Esophagus (tissue), 2 donors: ENCODE data around the gene OVOL2. TPM values are rescaled to one million over a fixed set of nuclear protein-coding genes. Genes with fewer than 3 reads are reported as not detected.

ENCODE experiments used
- H3K27ac ChIP-seq, 2 donors: one replicate each; pipeline ENCODE4 v1.5.1; 2013; ENCODE audit warnings: low read depth in 2 of 2, mild to moderate bottlenecking in 2 of 2, inconsistent platforms in 1 of 2, low read length in 1 of 2, moderate library complexity in 1 of 2
- H3K27me3 ChIP-seq, 2 donors: one replicate each; pipeline ENCODE4 v1.6.1; 2013; ENCODE audit warnings: low read length in 2 of 2, control low read depth in 1 of 2, mild to moderate bottlenecking in 1 of 2; ENCODE audit not compliant: insufficient read depth in 2 of 2, control insufficient read depth in 1 of 2
- H3K36me3 ChIP-seq, 2 donors: one replicate each; pipeline ENCODE4 v1.6.1; 2013; ENCODE audit warnings: low read length in 1 of 2; ENCODE audit not compliant: control insufficient read depth in 2 of 2, insufficient read depth in 2 of 2
- H3K4me1 ChIP-seq, 2 donors: one replicate each; pipeline ENCODE4 v1.6.1; 2013; ENCODE audit warnings: low read length in 1 of 2; ENCODE audit not compliant: control insufficient read depth in 2 of 2, insufficient read depth in 2 of 2
- H3K4me3 ChIP-seq, 2 donors: one replicate each; pipeline ENCODE4 v1.5.1; 2013; ENCODE audit warnings: low read length in 2 of 2, mild to moderate bottlenecking in 2 of 2, low read depth in 1 of 2, moderate library complexity in 1 of 2
- H3K9me3 ChIP-seq, 2 donors: one replicate each; pipeline ENCODE4 v1.6.1; 2013; ENCODE audit warnings: mild to moderate bottlenecking in 2 of 2, low read depth in 1 of 2, low read length in 1 of 2, moderate library complexity in 1 of 2; ENCODE audit not compliant: control insufficient read depth in 2 of 2, insufficient read depth in 1 of 2
- WGBS, 2 donors: extraction: QIAGEN DNeasy Blood & Tissue Kit; methylation state at CpG; one replicate each; pipeline ENCODE4 v1.1.7; 2013; 5-methylcytosine and 5-hydroxymethylcytosine counted together
- polyA plus RNA-seq, 2 donors: library from polyadenylated mRNA; stranded (reverse); fragments of 200-250 nt; gene quantifications; one replicate each; pipeline ENCODE4 v1.2.3, GENCODE V29; 2013
- donor health status: healthy with polysubstance abuse.
- donor health status: Bipolar disorder and iron deficiency.

OVOL2 gene
- polyA plus RNA-seq, 2 donors: 4.0 to 7.3 TPM

DNA sequence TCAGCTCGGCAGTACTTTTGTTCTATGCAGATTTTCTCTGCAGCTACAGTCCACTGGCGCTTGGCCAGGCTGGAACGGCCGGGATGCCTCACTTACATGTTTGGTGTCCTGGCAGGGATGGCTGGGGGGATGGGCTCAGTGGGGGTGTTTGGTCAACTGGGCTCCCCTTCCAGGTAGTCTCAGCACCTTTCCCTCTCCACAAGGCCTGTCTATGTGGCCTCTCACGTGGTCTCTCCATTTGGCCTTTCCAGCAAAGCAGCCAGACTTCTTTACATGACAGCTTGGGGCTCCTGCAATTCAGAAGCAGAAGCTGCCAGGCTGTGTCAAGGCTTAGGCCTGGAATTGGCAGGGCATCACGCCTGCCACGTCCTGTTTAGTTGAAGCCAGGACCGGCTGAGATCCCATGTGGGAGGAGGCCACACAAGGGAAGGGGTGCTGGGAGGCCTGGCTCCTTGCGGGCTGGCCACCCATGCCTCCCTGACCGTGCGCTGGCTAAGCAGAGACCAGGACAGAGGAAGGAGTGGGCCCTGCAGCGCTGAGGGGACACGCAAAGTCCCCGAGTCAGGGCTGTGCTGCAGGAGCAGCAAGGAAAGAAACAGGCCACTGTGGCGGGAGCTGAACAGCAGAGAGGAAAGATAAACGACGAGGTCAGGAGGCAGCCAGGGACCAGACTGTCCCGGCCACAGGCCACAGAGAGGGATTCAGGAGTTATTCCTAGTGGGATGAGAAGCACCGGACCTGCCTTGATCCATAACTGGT is 50.0 kb downstream of the OVOL2 start:
- WGBS, 2 donors: 51 to 62% methylated on average over 19 of the region's 19 CpGs
- Histone ChIP-seq H3K4me1 (peaks cover 0 to 5% of the 10 kb centered on the region in 2 donors), H3K36me3 (no peaks in the 10 kb centered on the region), H3K27ac (peak overlapping the region in 1 of 2 donors; percentile 57), H3K4me3 (no peak overlapping the region), H3K27me3 (no peaks in the 10 kb centered on the region), H3K9me3 (no peaks in the 10 kb centered on the region)

DNA sequence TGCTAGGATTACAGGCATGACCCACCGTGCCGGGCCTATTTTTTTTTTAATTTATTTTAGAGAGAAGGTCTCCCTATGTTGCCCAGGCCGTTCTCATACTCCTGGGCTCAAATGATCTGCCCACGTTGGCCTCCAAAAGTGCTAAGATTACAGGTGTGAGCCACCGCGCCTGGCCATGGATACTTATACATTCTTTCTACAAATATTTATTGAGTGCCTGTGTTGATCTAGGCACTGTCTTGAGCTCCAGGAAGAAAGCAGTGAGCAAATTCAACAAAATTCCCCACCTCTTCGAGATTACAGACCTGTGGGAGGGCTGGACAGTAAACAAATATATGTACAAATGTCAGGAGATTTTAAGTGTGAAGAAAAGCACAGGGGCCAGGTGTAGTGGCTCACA is 51.0 kb downstream of the OVOL2 start:
- H3K27me3 ChIP-seq: no peaks in the 10 kb centered on the region
- H3K27ac ChIP-seq: peak overlapping the region in 1 of 2 donors; percentile 30
- H3K36me3 ChIP-seq: no peaks in the 10 kb centered on the region
- H3K9me3 ChIP-seq: no peaks in the 10 kb centered on the region
- no peak overlapping the region for H3K4me3 ChIP-seq
- peaks cover 0 to 5% of the 10 kb centered on the region in 2 donors for H3K4me1 ChIP-seq
- 81 to 91% methylated on average over 7 of the region's 7 CpGs for WGBS, 2 donors

DNA sequence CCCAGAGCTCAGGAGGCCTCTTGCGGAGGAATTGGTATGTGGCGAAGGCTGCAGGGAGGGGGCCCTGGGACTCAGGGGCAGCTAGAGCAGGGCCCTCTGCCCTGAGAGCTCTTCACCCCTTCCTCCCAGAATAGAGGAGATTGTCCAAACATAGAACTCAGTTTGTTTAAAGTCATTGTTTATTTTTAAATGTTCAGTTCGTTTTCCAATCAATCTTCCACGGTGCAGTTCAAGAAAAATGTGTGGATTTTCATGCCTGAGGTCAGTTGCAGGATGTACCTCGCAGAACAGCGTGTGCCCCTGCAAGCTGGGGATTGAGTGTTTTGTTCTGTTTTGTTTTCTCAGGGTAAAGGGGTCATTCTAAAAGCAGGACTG is 51.7 kb downstream of the OVOL2 start:
- H3K4me3 ChIP-seq: no peak overlapping the region
- H3K36me3 ChIP-seq: no peaks in the 10 kb centered on the region
- WGBS, 2 donors: 65 to 68% methylated on average over 6 of the region's 6 CpGs
- peaks cover 0 to 9% of the 10 kb centered on the region in 2 donors for H3K4me1 ChIP-seq
- H3K27me3 ChIP-seq: no peaks in the 10 kb centered on the region
- H3K27ac ChIP-seq: peak overlapping the region in 1 of 2 donors; percentile 15
- H3K9me3 ChIP-seq: no peaks in the 10 kb centered on the region

DNA sequence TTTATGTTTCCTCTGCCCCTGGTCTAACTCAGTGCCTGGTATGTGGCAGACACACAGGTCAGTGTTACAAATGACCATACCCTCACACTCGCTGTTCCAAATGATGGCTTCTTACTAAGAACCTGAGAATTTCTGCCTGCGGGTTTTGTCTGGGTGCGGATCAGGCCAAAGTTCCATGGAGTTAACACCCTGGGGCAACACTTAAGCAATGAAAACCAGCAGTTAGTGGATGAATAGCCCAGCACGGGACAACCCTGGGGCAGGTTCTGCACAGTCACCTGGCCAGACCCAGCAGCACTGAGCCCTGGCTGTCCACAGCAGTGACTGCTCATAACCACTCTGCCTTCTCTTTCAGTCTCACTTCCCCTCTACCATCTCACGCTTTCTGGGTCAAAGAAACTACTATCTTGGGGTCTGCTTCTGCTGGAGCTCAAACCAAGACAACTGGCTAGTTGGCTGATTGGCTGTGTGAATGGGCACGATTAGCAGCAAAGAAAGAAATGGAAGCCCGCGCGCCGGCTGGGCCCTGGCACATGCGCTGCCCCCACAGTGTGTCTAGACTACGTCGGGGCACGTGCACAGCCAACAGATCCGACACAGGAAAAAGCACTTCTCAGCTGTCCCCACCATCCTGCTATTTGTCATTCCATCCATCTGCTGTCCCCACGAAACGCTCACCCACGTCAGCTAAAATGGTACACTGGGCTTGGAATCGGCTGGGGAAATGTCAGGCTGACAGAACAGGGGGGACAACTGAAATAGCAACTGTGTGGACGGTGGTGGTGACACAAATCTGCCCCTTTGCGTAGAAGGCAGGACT is 52.3 kb downstream of the OVOL2 start:
- Histone ChIP-seq H3K27ac (peak overlapping the region in 1 of 2 donors; percentile 15), H3K27me3 (no peaks in the 10 kb centered on the region), H3K4me1 (peaks cover 0 to 9% of the 10 kb centered on the region in 2 donors), H3K36me3 (no peaks in the 10 kb centered on the region), H3K9me3 (no peaks in the 10 kb centered on the region), H3K4me3 (no peak overlapping the region)
- WGBS, 2 donors: 82% methylated on average over 21 of the region's 21 CpGs

DNA sequence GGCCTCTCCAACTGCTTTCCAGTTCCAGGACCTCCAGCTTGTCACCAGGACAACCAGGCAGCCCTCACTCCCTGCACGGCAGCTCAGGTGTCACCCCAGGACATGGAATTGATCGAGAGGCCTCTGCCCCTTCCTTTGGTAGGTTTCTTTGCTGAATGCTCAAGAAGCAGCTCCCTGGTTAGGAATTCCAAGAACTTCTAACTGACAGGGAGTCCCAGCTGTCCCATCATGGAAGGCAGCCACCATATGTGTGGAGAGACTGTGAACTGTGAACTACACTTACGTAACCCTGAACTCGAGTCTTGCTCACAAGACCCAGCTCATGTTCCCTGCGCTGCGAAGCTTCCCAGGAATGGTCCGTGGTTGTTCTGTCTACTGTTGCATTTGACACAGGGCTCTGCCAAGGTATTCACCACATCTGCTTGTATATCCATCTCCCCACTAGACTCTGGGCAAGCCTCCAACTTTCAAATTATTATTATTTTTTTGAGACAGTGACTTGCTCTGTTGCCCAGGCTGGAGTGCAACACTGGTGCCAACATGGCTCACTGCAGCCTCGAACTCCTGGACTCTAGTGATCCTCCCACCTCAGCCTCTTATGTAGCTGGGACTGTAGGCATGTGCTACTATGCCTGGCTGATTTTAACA is 53.2 kb downstream of the OVOL2 start:
- Histone ChIP-seq H3K4me3 (no peak overlapping the region), H3K27me3 (no peaks in the 10 kb centered on the region), H3K9me3 (no peaks in the 10 kb centered on the region), H3K4me1 (peaks cover 0 to 9% of the 10 kb centered on the region in 2 donors), H3K27ac (no peak overlapping the region), H3K36me3 (no peaks in the 10 kb centered on the region)
- 69 to 78% methylated on average over 8 of the region's 8 CpGs for WGBS, 2 donors

DNA sequence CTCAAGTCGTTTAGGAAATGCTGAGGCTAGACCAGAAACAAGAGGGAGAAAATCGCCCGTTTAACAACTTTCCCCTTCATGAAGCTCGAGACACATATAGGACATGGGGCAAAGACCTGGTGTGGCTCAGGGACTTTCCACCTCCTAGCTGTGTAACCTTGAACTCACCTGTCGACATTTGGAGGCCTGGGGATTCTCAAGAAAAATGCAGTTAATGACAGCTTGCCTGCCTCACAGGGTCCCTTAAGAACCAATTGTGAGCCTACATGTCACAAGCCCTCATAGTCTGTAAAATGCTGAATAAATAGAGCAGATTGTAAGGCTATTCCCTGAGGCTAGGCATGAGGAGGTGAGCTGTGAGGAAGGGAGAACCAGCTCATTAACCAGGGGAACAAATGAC is 53.8 kb downstream of the OVOL2 start:
- H3K4me1 ChIP-seq: peaks cover 0 to 9% of the 10 kb centered on the region in 2 donors
- whole genome bisulfite sequencing, 2 donors: 65 to 66% methylated on average over 5 of the region's 5 CpGs
- H3K4me3 ChIP-seq: no peak overlapping the region
- H3K9me3 ChIP-seq: no peaks in the 10 kb centered on the region
- H3K27ac ChIP-seq: no peak overlapping the region
- H3K36me3 ChIP-seq: no peaks in the 10 kb centered on the region
- H3K27me3 ChIP-seq: no peaks in the 10 kb centered on the region

DNA sequence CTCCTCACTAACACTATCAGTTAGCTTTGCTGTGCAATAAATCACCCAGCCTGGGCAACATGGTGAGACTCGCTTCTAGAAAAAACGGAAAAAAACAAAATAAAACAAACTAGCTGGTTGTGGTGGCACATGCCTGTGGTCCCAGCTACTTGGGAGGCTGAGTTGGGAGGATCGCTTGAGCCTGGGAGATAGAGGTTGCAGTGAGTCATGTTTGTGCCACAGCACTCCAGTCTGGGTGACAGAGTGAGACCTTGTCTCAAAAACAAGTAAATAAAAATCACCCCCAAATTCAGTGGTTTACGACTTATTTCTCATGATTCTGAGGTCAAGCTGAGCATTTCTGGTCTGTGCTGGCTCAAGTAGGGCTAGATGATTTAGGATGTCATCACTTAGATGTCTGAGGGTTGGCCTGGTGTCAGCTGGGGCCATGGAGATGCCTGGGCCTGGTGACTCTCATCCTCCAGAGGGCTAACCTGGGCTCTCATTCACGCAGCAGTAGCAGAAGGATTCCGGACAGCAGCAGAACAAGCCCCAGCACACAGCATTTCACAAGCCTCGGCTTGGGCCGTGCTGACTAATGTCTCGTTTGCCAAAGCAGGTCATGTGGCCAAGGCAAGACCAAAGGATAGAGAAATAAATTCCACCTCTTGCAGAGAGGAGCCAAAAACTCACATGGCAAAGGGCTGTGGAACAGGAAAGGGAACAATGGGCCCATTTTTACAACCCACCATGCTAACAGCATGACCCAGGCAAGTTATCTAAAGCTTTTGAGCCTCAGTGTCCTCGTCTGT is 56.4 kb downstream of the OVOL2 start:
- no peaks in the 10 kb centered on the region for H3K9me3 ChIP-seq
- H3K36me3 ChIP-seq: no peaks in the 10 kb centered on the region
- H3K27me3 ChIP-seq: no peaks in the 10 kb centered on the region
- H3K27ac ChIP-seq: peak overlapping the region; percentile 52 to 57
- WGBS, 2 donors: 49 to 60% methylated on average over 10 of the region's 10 CpGs
- H3K4me1 ChIP-seq: peaks cover 0 to 4% of the 10 kb centered on the region in 2 donors
- no peak overlapping the region for H3K4me3 ChIP-seq

DNA sequence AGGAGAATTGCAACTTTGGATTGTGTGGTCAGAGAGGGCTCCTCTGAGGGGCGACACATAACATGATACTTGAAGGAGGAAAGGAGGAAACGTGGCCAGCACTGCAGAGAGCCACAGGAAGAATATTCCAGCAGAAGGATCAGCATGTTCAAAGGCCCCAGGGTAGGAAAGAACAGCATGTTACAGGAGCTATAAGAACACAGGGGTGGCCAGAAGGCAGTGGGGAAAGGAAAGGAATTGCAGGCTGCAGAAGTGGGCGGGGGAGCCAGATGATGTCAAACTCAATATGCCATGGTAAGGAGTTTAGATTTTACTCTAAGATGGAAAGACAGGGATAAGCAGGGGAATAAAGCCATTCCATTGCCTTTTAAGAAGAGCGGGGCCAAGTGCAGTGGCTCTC is 58.1 kb downstream of the OVOL2 start:
- no peaks in the 10 kb centered on the region for H3K27me3 ChIP-seq
- H3K9me3 ChIP-seq: no peaks in the 10 kb centered on the region
- no peaks in the 10 kb centered on the region for H3K36me3 ChIP-seq
- WGBS, 2 donors: 86 to 87% methylated on average over 4 of the region's 4 CpGs
- peaks cover 0 to 4% of the 10 kb centered on the region in 2 donors for H3K4me1 ChIP-seq
- no peak overlapping the region for H3K27ac ChIP-seq
- H3K4me3 ChIP-seq: no peak overlapping the region

DNA sequence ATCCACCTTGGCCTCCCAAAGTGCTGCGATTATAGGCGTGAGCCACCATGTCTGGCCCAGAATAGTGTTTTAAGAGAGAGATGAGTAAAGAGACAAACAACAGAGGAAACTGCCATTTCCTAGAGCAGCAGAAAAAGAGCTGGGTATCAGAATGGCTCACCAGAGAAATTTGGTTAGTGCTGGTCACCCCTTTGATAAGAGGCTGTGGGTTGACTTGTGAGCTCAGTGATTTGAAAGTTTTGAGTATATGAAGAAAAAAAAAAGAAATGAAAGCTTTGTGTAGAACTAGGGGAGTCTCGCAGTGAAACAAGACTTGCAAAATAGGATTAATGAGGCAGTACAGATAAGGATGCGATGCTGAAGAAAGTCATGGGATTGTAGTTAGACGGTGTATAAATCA is 59.3 kb downstream of the OVOL2 start:
- 93 to 94% methylated on average over 5 of the region's 5 CpGs for WGBS, 2 donors
- no peaks in the 10 kb centered on the region for H3K36me3 ChIP-seq
- H3K4me3 ChIP-seq: no peak overlapping the region

More for the DNA sequence above, 59.3 kb downstream of the OVOL2 start:
- H3K27me3 ChIP-seq: no peaks in the 10 kb centered on the region
- H3K4me1 ChIP-seq: peaks cover 0 to 4% of the 10 kb centered on the region in 2 donors
- no peaks in the 10 kb centered on the region for H3K9me3 ChIP-seq
- no peak overlapping the region for H3K27ac ChIP-seq
